Measurements from ENCODE around the gene MBOAT1.

DNA sequence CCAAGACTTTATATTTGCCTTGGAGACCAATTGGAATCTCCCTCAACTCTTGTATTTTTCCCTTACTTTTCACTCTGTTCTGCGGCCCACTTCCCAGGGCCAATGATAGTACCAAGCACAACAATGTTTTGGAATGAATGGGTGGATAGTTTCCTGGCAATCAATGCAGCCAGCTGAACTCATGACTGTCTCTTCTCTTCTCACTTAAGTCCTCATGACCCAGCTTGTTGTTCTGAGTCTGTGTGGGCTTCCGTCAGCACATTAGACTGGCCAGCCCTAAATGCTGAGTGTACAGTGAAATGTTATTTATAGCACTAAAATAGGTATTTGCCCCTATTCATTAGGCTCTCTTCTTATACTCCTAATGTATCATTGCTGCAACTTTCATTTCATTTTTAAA lies 5.6 kb upstream of the MBOAT1 start:
- no peak for TF ChIP-seq POLR2AphosphoS5 (IDR thresholded peaks at IDR 0.05; ENCODE audit: low read depth, low read length)
- TF ChIP-seq, protein P1, sequence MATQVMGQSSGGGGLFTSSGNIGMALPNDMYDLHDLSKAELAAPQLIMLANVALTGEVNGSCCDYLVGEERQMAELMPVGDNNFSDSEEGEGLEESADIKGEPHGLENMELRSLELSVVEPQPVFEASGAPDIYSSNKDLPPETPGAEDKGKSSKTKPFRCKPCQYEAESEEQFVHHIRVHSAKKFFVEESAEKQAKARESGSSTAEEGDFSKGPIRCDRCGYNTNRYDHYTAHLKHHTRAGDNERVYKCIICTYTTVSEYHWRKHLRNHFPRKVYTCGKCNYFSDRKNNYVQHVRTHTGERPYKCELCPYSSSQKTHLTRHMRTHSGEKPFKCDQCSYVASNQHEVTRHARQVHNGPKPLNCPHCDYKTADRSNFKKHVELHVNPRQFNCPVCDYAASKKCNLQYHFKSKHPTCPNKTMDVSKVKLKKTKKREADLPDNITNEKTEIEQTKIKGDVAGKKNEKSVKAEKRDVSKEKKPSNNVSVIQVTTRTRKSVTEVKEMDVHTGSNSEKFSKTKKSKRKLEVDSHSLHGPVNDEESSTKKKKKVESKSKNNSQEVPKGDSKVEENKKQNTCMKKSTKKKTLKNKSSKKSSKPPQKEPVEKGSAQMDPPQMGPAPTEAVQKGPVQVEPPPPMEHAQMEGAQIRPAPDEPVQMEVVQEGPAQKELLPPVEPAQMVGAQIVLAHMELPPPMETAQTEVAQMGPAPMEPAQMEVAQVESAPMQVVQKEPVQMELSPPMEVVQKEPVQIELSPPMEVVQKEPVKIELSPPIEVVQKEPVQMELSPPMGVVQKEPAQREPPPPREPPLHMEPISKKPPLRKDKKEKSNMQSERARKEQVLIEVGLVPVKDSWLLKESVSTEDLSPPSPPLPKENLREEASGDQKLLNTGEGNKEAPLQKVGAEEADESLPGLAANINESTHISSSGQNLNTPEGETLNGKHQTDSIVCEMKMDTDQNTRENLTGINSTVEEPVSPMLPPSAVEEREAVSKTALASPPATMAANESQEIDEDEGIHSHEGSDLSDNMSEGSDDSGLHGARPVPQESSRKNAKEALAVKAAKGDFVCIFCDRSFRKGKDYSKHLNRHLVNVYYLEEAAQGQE (IDR thresholded peaks at IDR 0.05; ENCODE audit: insufficient read depth in 1 of 2, low read depth in 2 of 2, low read length in 2 of 2), result no peak
- no peak for TF ChIP-seq TAF1 (IDR thresholded peaks at IDR 0.05; ENCODE audit: borderline replicate concordance, insufficient read depth, low read length)
- TF ChIP-seq SIN3A (IDR thresholded peaks at IDR 0.05; ENCODE audit: borderline replicate concordance, insufficient read depth, low read length), result no peak
